Suprapubic skin (tissue), 4 donors: ENCODE data around the gene TADA1. TPM values are rescaled to one million over a fixed set of nuclear protein-coding genes. Genes with fewer than 3 reads are reported as not detected.

Experiments
- DNase-seq, 2 donors: peaks; one replicate each; pipeline ENCODE4 v3.0.0-alpha.2; 2019; ENCODE audit warnings: low spot score in 2 of 2
- H3K27ac ChIP-seq: fragments of 200-600 bp; sonication (generic); one replicate; pipeline ENCODE4 v1.5.1; 2019
- H3K27me3 ChIP-seq: fragments of 200-600 bp; sonication (generic); one replicate; pipeline ENCODE4 v1.5.1; 2019
- H3K36me3 ChIP-seq: fragments of 200-600 bp; sonication (generic); one replicate; pipeline ENCODE4 v1.5.1; 2019
- H3K4me1 ChIP-seq: fragments of 200-600 bp; sonication (generic); one replicate; pipeline ENCODE4 v1.5.1; 2019
- H3K4me3 ChIP-seq: fragments of 200-600 bp; sonication (generic); one replicate; pipeline ENCODE4 v1.5.1; 2019; ENCODE audit warnings: mild to moderate bottlenecking
- H3K9me3 ChIP-seq: fragments of 200-600 bp; sonication (generic); one replicate; pipeline ENCODE4 v1.5.1; 2019
- CTCF ChIP-seq, 2 donors: fragments of 200-600 bp in 1 of 2; fragments of 450-650 bp in 1 of 2; sonication (generic) in 1 of 2; IDR thresholded peaks; one replicate each; pipeline ENCODE4 v1.5.1; 2016 to 2019; ENCODE audit warnings: antibody characterized with exemption in 2 of 2, mild to moderate bottlenecking in 1 of 2, moderate library complexity in 1 of 2
- EP300 ChIP-seq: sonication (generic); formaldehyde crosslinking; IDR thresholded peaks from one replicate; pipeline ENCODE4 v1.6.1; 2017; ENCODE audit warnings: antibody characterized with exemption
- POLR2A ChIP-seq, 2 donors: fragments of 450-650 bp; IDR thresholded peaks; one replicate each; pipeline ENCODE4 v1.6.1; 2017; ENCODE audit warnings: antibody characterized with exemption in 2 of 2, mild to moderate bottlenecking in 2 of 2, moderate library complexity in 2 of 2
- POLR2AphosphoS5 ChIP-seq, 3 donors: sonication (generic); formaldehyde crosslinking; IDR thresholded peaks; one replicate each; pipeline ENCODE4 v1.6.1; 2017; ENCODE audit warnings: antibody characterized with exemption in 3 of 3
- WGBS: methylation state at CpG from one replicate; pipeline ENCODE4 v1.1.5; 2018; 5-methylcytosine and 5-hydroxymethylcytosine counted together
- total RNA-seq, 4 donors: library from RNA; depleted of rRNA; stranded (reverse); fragments of >200 nt; gene quantifications; one replicate each; pipeline ENCODE4 v1.1.0, GENCODE V29; 2016

The TADA1 gene
- total RNA-seq, 4 donors from 2014 or later: 11.3 to 14.3 (median 13.0) TPM

GRCh38 chr1:166814611-166815010, 61.5 kb downstream of the TADA1 start:
- 26% methylated on average over 2 of the region's 2 CpGs for WGBS
- no peaks in the 10 kb centered on the region for H3K36me3 ChIP-seq
- H3K27me3 ChIP-seq: peaks cover 3% of the 10 kb centered on the region
- H3K27ac ChIP-seq: no peak overlapping the region
- H3K4me3 ChIP-seq: no peak overlapping the region
- no peak for DNase-seq
- TF ChIP-seq POLR2AphosphoS5 (IDR thresholded peaks at IDR 0.05) (no peak), CTCF (IDR thresholded peaks at IDR 0.05) (no peak), POLR2A (IDR thresholded peaks at IDR 0.05) (no peak), EP300 (no peak)
- no peaks in the 10 kb centered on the region for H3K9me3 ChIP-seq
- no peaks in the 10 kb centered on the region for H3K4me1 ChIP-seq

- Histone ChIP-seq H3K4me3 (no peak overlapping the region), H3K4me1 (no peaks in the 10 kb centered on the region), H3K36me3 (no peaks in the 10 kb centered on the region), H3K9me3 (no peaks in the 10 kb centered on the region), H3K27me3 (peaks cover 3% of the 10 kb centered on the region), H3K27ac (no peak overlapping the region)
- TF ChIP-seq POLR2AphosphoS5 (IDR thresholded peaks at IDR 0.05) (no peak), POLR2A (IDR thresholded peaks at IDR 0.05) (no peak), CTCF (IDR thresholded peaks at IDR 0.05) (no peak), EP300 (no peak)
- WGBS: 46% methylated on average over 2 of the region's 2 CpGs
- DNase-seq: no peak
Measured at GRCh38 chr1:166813508-166814223, 62.4 kb downstream of the TADA1 start.

GRCh38 chr1:166811691-166812090, 64.4 kb downstream of the TADA1 start:
- no peaks in the 10 kb centered on the region for H3K9me3 ChIP-seq
- no peak for DNase-seq
- H3K27ac ChIP-seq: no peak overlapping the region
- TF ChIP-seq EP300 (no peak), POLR2AphosphoS5 (IDR thresholded peaks at IDR 0.05) (no peak), POLR2A (IDR thresholded peaks at IDR 0.05) (no peak), CTCF (IDR thresholded peaks at IDR 0.05) (no peak)
- 37% methylated on average over 2 of the region's 2 CpGs for WGBS
- H3K4me1 ChIP-seq: no peaks in the 10 kb centered on the region
- no peaks in the 10 kb centered on the region for H3K36me3 ChIP-seq
- no peak overlapping the region for H3K4me3 ChIP-seq
- peaks cover 3% of the 10 kb centered on the region for H3K27me3 ChIP-seq

- 88% methylated on average over 2 of the region's 2 CpGs for WGBS
Measured at GRCh38 chr1:166808952-166809351, 67.1 kb downstream of the TADA1 start.

More at GRCh38 chr1:166808952-166809351, 67.1 kb downstream of the TADA1 start:
- no peak overlapping the region for H3K27ac ChIP-seq
- no peak overlapping the region for H3K4me3 ChIP-seq
- TF ChIP-seq EP300 (no peak), POLR2AphosphoS5 (IDR thresholded peaks at IDR 0.05) (no peak), CTCF (IDR thresholded peaks at IDR 0.05) (no peak), POLR2A (IDR thresholded peaks at IDR 0.05) (no peak)
- H3K4me1 ChIP-seq: no peaks in the 10 kb centered on the region
- no peaks in the 10 kb centered on the region for H3K9me3 ChIP-seq
- no peak for DNase-seq
- H3K27me3 ChIP-seq: peaks cover 3% of the 10 kb centered on the region
- no peaks in the 10 kb centered on the region for H3K36me3 ChIP-seq

Other genes starting within 250 kb of the TADA1 start
- 10 to 100 TPM; 33.1 to 49.0 (median 39.7) TPM for gene POGK, start 36.8 kb downstream of the TADA1 start, total RNA-seq
- under 1 TPM in 3 of 4 donors, not detected in 1; 0.47 to 0.70 (median 0.48) TPM for gene ILDR2, start 99.3 kb upstream of the TADA1 start, total RNA-seq
- gene MAEL, start 113.0 kb upstream of the TADA1 start, total RNA-seq: not detected
- gene GPA33, start 214.1 kb upstream of the TADA1 start, total RNA-seq: under 1 TPM in 1 of 4 donors, not detected in 3; 0.15 TPM
- gene STYXL2, start 217.8 kb upstream of the TADA1 start, total RNA-seq: under 1 TPM in 1 of 4 donors, not detected in 3; 0.29 TPM